A673 (cell line): ENCODE data around the gene C1orf122. TPM values are rescaled to one million over a fixed set of nuclear protein-coding genes. Genes with fewer than 3 reads are reported as not detected.

Source experiments
- BruUV-seq: library from RNA; stranded (reverse); fragments of 400-500 nt; replicated peaks from 2 replicates; lab custom pipeline; 2021; lab: Mats Ljungman, UMichigan
- CTCF ChIA-PET: fragments of 300-600 bp; sonication (Branson Sonifier 250); formaldehyde crosslinking; loops from one replicate; lab custom pipeline; 2022; ENCODE audit warnings: antibody characterized with exemption; lab: Charles Lee
- POLR2A ChIA-PET: fragments of 300-600 bp; sonication (Branson Sonifier 250); formaldehyde crosslinking; loops from one replicate; lab custom pipeline; 2022; ENCODE audit warnings: antibody characterized with exemption; ENCODE audit not compliant: low non-redundant PET; lab: Charles Lee
- DNase-seq: peaks from one replicate; pipeline ENCODE4 v3.0.0-alpha.2; 2015; ENCODE audit warnings: low spot score
- H3K27ac ChIP-seq: fragments of 200-600 bp; sonication (generic); 2 replicates; pipeline ENCODE4 v1.5.1; 2016; ENCODE audit warnings: mixed run types, low read depth, mild to moderate bottlenecking, mixed read lengths, antibody characterized with exemption, low read length; ENCODE audit not compliant: poor library complexity, severe bottlenecking
- H3K27me3 ChIP-seq: fragments of 200-600 bp; sonication (generic); replicated peaks from 2 replicates; pipeline ENCODE4 v1.6.1; 2017; ENCODE audit warnings: mixed run types, low read depth, mild to moderate bottlenecking, mixed read lengths, antibody characterized with exemption, low read length; ENCODE audit not compliant: insufficient read depth, poor library complexity
- H3K36me3 ChIP-seq: fragments of 200-600 bp; sonication (generic); 2 replicates; pipeline ENCODE4 v1.6.1; 2016; ENCODE audit warnings: mixed run types, mild to moderate bottlenecking, mixed read lengths, antibody characterized with exemption, low read length; ENCODE audit not compliant: insufficient read depth, poor library complexity, severe bottlenecking
- H3K4me1 ChIP-seq: fragments of 200-600 bp; sonication (generic); 2 replicates; pipeline ENCODE4 v1.6.1; 2017; ENCODE audit warnings: mixed run types, mild to moderate bottlenecking, mixed read lengths, antibody characterized with exemption, low read length; ENCODE audit not compliant: insufficient read depth, poor library complexity, severe bottlenecking
- H3K4me3 ChIP-seq: fragments of 200-600 bp; sonication (generic); 2 replicates; pipeline ENCODE4 v1.5.1; 2016; ENCODE audit warnings: low read depth, mixed run types, mild to moderate bottlenecking, mixed read lengths, low read length; ENCODE audit not compliant: poor library complexity, severe bottlenecking
- H3K9me3 ChIP-seq: fragments of 200-600 bp; sonication (generic); 2 replicates; pipeline ENCODE4 v1.6.1; 2016; ENCODE audit warnings: mixed run types, low read depth, mild to moderate bottlenecking, mixed read lengths, antibody characterized with exemption, low read length; ENCODE audit not compliant: poor library complexity, severe bottlenecking
- CTCF ChIP-seq: fragments of 300-800, 200-600 bp; sonication (generic); conservative IDR thresholded peaks from 2 replicates; pipeline ENCODE4 v1.5.1; 2017; ENCODE audit warnings: low read depth, mild to moderate bottlenecking, antibody characterized with exemption, low read length, moderate library complexity, mixed read lengths
- EZH2 ChIP-seq: fragments of 200-600 bp; sonication (generic); IDR thresholded peaks from 2 replicates; pipeline ENCODE4 v1.6.1; 2017; ENCODE audit warnings: borderline replicate concordance, low read depth, mild to moderate bottlenecking, mixed read lengths, antibody characterized with exemption, low read length; ENCODE audit not compliant: poor library complexity, severe bottlenecking
- intact Hi-C: fragments of 100-400 bp; cut with micrococcal nuclease; formaldehyde crosslinking; loops from one replicate; pipeline ENCODE4 v1.10.0; 2022; ENCODE audit not compliant: unreplicated experiment
- total RNA-seq: library from RNA; stranded (reverse); gene quantifications from 2 replicates; pipeline ENCODE4 v1.2.3, GENCODE V29; 2021

Gene C1orf122
- total RNA-seq, 1 experiment from 2014 or later = 31.0 TPM

- Histone ChIP-seq H3K27me3 (peaks cover 64% of the 10 kb centered on the region), H3K4me3 (no peak overlapping the region), H3K4me1 (no peaks in the 10 kb centered on the region), H3K27ac (no peak overlapping the region), H3K36me3 (no peaks in the 10 kb centered on the region), H3K9me3 (no peaks in the 10 kb centered on the region)
- TF ChIP-seq EZH2 (no peak), CTCF (no peak)
- ChIA-PET CTCF (no interaction called here), POLR2A (no interaction called here)
- intact Hi-C loops = no loop called here
- DNase-seq = no peak
- no TSS peak for BruUV-seq
Observed at GRCh38 chr1:37782491-37782890, 25.1 kb upstream of the C1orf122 start.

- POLR2A ChIA-PET = no interaction called here
- no TSS peak for BruUV-seq
- intact Hi-C loops = loop anchor here (10.0 kb wide), 1 partner anchor 48 kb away; no protein-coding TSS in a partner anchor
Observed at GRCh38 chr1:37792943-37793686, 14.5 kb upstream of the C1orf122 start.

GRCh38 chr1:37793773-37794371 is 13.7 kb upstream of the C1orf122 start, which contains the start of gene MANEAL:
MANEAL (plus strand) TSS chr1:37793847; CDS start chr1:37794183, 336 bp downstream.
- H3K4me1 ChIP-seq = no peaks in the 10 kb centered on the region
- intact Hi-C loops = loop anchor here (10.0 kb wide), 1 partner anchor 49 kb away; no protein-coding TSS in a partner anchor
- no peaks in the 10 kb centered on the region for H3K9me3 ChIP-seq
- peaks cover 20% of the 10 kb centered on the region for H3K27me3 ChIP-seq
- ChIA-PET POLR2A (no interaction called here), CTCF (no interaction called here)
- no peaks in the 10 kb centered on the region for H3K36me3 ChIP-seq
- BruUV-seq = no TSS peak
- H3K27ac ChIP-seq = no peak within 1 kb of the TSS
- TF ChIP-seq CTCF (no peak), EZH2 (no peak)
- H3K4me3 ChIP-seq = peak within 1 kb of the TSS; percentile 51
- DNase-seq = peak; percentile 73

More at GRCh38 chr1:37792943-37793686, 14.5 kb upstream of the C1orf122 start:
- CTCF ChIA-PET = no interaction called here
- TF ChIP-seq EZH2 (no peak), CTCF (no peak)
- Histone ChIP-seq H3K27ac (no peak overlapping the region), H3K36me3 (no peaks in the 10 kb centered on the region), H3K4me1 (no peaks in the 10 kb centered on the region), H3K4me3 (no peak overlapping the region), H3K9me3 (no peaks in the 10 kb centered on the region), H3K27me3 (peaks cover 27% of the 10 kb centered on the region)
- DNase-seq = no peak
